Hepatocyte (in vitro differentiated cells): ENCODE results near the gene ENDOU.

Source experiments
- CTCF ChIP-seq: fragments of 200-600 bp; sonication (generic); IDR thresholded peaks from 2 replicates; pipeline ENCODE4 v1.5.1; 2016; ENCODE audit warnings: antibody characterized with exemption, mild to moderate bottlenecking; ENCODE audit not compliant: poor library complexity
- EZH2 ChIP-seq: fragments of 200-600 bp; sonication (generic); IDR thresholded peaks from 2 replicates; pipeline ENCODE4 v1.6.1; 2016; ENCODE audit warnings: antibody characterized with exemption, mild to moderate bottlenecking, borderline replicate concordance

DNA sequence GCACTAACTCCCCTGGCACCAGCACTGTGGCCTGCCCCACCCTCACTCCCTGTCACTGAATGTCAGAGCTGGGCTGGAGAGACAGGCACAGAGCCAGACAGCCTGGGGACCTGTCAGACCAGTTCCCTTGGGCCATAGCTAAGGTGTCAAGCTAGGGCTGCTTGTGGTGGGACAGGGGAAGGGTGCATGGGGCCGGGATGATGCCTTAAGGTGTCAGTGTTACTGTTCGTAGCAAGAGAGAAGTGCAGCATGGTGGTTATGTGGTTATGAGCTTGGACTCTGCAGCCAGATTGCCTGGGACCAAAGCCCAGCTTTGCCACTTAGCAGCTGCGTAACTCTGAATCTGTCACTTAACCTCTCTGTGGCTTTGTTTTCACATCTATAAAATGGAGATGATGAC, 29.6 kb upstream of the ENDOU start:
- TF ChIP-seq CTCF (no peak), EZH2 (no peak)
